ENCODE results near the gene NARF.

DNA sequence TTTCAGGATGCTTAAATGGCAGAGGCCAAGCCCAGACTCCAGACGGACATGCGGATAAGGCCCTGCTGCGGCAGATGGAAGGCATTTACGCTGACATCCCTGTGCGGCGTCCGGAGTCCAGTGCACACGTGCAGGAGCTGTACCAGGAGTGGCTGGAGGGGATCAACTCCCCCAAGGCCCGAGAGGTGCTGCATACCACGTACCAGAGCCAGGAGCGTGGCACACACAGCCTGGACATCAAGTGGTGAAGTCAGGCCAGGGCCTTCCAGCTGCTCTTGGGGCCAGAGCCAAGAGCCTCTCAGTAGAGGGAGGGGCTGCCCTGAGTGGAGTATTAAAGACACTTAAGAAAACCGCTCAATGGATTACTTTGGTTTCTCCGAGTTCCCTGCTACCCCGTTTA, 29.4 kb downstream of the NARF start:
- no peak for TF ChIP-seq CTCF (IDR thresholded peaks at IDR 0.05)
- no peak for TF ChIP-seq EZH2 (IDR thresholded peaks at IDR 0.05; ENCODE audit: borderline replicate concordance, insufficient read depth, low read depth, low read length, poor library complexity, severe bottlenecking)
